CD4-positive, alpha-beta T cell treated with Interleukin-6 at 100 ng/mL for 8 hours (primary cell): ENCODE measurements around the gene HRAS.
"Not testable (repeated sequence)": the region's sequence is repeated elsewhere in the genome, so short reads cannot be mapped to it uniquely, and the experiment has no call there.

Experiments
- DNase-seq: peaks from one replicate; pipeline ENCODE4 v3.0.0-alpha.2; 2020; ENCODE audit warnings: mixed read lengths, low spot score

Gene HRAS

DNA sequence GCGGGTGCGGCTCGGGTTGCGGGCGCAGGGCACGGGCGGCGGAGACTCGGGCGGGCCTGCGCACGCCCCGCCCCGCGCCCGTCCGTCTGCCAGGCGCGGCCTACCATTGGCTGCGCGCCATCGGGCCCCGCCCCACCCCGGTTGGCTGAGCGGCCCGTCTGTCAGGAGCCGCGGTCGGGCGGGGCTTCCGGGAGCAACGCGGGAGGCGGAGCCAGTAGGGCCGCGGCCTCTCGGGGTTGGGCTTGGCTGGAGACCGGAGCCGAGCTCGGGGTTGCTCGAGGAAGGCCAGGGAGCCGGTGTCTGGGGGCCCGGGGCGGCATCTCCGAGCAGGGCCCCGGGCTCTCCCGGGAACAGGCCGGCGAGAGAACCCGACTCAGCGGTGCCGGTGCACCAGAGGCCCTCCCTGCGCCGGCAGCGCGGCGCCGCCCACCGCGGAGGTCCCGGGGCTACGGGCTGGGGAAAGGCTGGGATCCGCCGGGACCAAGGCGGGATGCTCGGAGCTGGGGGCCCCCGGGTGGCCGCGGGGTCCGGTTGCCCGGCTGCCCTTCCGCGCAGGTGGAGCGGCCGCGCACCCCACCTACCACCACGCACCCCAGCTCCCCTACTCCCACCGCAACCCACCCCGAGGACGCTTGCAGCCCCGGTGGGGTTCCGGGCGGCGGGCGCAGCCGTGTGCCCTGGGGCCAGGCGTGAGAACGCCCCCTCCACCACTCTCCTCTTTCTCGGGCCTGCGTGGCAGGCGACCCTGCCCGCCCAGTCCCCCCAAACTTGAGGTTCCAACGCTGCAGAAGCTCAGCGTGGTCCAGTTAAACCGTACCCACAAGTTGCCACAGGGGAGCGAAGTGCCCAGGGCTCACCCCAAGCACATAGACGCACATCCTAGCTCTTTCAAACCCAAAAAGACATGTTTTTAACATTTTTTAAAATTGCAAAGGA, at the start of gene HRAS:
HRAS (minus strand) TSS at position 58 of the 936 bp plus-strand sequence.
- DNase-seq = peak; percentile 94

DNA sequence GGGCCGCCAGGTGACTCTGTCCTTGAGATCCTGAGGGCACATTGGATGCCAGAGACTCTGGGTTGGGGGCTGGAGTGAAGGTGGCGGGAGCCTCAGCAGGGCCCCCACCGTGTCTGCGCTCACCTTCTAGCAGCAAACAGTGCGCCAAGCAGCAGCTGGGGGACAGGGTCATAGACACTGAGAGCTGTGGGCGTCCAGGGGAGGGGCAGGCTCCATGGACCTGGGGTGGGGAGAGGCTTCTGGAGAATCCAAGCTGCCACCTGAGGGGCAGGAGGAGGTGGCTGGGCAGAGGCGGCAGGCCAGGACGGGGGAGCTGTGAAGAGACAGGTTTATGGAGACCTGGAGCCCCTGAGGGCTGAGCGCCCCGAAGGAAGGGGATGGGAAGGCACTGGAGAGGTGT, 48.9 kb upstream of the HRAS start:
- DNase-seq = no peak

DNA sequence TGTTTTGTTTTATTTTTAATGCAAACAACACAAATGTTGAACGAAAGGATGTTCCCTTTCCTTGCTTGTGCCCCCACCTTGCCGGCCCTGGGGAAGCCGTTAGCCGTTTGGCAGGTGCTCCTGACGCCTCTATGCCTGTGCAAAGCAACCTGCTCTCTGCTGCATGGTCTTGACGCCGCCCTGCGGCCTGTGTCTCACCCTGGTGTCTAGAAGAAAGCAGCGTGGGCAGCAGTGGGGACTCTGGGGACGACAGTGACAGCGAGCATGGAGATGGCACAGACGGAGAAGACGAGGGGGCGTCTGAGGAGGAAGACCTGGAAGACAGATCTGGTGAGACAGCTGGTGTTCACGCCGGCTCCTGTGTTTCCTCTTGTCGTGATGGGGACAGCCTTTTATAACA, 46.4 kb upstream of the HRAS start:
- no peak for DNase-seq

DNA sequence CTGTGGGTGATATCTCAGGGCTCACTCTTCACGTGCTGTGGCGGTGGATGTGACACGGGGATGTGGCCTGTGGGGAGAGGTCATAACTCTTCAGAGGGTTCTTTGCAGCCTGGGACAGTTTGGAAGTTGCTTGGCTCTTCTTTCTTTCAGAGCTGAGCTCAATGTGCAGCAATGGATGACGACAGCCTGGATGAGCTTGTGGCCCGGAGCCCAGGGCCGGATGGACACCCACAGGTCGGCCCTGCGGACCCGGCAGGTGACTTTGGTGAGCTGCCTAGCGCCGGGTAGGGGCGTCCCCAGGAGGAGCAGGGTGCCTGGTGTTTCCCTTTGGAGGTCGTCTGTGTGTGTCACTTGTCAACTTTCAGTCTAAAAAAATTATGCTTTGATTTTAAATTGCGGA, 46.0 kb upstream of the HRAS start:
- no peak for DNase-seq

- DNase-seq = no peak
These were observed 44.6 kb upstream of the HRAS start for GRCh38 chr11:579830-580601.

DNA sequence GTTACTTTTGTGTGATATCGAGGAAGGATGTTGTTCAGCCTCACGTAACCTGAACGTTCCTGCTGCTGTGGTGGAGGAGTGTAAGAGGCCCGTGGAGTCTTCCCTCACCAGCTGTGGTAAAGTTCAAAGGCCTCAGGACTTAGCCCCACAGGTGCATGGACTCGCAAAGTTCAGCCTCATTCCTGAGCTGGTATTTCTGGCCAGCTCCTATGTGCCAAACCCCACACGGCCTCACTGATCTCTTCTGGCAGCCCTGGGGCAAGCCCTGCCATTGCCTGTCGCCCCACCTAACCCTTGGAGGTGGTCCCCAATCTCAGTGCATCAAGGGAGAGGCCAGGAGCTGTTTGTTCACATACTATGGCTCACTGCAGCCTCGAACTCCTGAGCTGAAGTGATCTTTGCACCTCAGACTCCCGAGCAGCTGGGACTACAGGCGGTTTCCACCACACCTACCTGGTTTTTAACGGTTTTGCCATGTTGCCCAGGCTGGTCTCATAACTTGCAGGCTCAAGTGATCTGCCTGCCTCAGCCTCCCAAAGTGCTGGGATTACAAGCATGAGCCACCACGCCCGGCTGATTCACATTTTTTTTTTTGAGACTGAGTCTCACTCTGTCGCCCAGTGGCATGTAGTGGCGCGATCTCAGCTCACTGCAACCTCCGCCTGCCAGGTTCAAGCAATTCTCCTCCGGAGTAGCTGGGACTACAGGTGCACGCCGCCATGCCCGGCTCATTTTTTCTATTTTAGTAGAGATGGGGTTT, 43.1 kb upstream of the HRAS start:
- no peak for DNase-seq

DNA sequence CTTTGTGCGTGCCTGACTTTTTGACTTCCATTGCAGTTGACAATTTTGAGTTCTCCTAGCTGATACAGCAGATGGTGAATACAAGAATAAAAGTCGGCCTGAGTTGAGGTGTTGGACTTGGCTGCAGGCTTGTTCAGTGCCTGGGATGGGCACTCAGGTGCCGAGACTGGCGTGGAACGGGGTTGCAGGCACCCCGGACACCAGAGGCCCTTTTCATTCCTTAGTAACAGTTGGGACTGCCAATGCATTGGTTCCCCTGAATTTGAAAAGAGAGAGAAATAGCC, 42.2 kb upstream of the HRAS start:
- DNase-seq = no peak

DNA sequence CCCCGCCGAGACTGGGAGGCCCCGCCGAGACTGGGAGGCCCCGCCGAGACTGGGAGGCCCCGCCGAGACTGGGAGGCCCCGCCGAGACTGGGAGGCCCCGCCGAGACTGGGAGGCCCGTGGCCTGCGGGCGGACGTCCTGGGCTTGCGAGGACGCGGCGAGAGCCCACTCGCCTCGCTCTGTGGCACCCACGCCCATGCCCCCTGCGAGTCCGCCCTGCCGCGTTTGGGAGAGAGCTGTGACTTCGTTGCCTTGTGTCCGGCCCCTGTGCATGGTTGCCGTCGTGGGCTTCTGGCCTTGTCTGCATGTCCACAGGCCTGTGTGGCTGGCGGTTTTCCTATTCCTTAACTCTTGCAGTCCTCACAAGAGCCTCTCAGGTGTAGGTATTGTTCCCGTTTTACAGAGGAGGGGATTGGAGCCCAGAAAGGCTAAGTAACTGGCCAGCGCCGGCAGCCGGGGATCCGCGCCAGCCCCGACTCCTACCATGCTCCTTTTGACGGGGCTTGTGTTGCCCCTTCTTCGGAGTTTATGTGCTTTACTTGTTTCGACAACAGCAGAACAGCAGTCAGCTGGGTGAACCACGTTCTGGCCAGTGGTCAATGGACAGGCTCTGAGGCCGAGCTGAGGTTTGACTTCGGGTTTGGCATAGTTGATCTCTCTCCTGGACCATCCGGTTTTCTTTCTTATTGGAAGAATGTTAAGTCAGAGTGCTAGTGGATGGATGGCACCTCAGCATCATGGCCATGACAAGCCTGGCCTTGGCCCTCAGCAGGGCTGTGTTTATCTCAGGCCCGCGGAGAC, 41.6 kb upstream of the HRAS start:
- DNase-seq = no peak

DNA sequence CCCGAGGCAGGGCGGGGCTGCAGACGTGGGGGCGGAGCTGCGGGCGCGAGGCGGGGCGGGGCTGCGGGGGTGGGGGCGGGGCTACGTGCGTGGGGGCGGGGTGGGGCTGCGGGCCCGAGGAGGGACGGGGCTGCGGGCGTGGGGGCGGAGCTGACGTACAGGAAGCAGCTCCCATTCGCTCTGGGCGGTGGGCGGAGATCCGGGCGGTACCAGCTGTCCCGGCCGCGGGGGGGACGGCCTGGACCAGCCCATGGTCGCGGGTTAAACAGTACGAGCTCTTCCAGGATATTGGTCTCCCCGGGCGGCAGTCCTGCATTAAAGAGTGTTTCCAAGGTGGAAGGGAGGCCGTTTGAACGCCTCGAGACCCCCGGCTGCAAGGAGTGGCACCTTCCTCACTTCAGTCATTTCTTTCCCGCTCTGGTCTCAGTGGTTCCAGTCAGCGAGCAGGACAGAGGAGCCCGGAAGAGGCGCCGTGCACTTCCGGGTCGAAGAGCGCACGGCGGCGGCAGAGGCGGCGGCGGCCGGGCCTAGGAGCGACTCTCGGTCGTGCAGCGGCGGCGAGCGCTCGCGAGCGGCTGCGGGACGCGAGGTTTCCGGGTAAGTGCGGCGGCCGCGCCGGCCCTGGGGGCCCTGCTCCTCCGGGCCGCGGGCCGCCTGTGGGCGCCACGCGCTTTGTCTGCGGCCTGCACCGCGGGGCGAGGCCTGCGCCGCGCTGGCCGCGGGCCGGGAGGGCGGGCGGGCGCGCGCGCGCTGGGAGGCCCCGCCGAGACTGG, 40.8 kb upstream of the HRAS start, which contains the start of gene PHRF1:
PHRF1 (plus strand) TSS at position 475 of the 773 bp plus-strand sequence. CDS start 5,043 bp downstream, outside the sequence.
- peak; percentile 95 for DNase-seq

DNA sequence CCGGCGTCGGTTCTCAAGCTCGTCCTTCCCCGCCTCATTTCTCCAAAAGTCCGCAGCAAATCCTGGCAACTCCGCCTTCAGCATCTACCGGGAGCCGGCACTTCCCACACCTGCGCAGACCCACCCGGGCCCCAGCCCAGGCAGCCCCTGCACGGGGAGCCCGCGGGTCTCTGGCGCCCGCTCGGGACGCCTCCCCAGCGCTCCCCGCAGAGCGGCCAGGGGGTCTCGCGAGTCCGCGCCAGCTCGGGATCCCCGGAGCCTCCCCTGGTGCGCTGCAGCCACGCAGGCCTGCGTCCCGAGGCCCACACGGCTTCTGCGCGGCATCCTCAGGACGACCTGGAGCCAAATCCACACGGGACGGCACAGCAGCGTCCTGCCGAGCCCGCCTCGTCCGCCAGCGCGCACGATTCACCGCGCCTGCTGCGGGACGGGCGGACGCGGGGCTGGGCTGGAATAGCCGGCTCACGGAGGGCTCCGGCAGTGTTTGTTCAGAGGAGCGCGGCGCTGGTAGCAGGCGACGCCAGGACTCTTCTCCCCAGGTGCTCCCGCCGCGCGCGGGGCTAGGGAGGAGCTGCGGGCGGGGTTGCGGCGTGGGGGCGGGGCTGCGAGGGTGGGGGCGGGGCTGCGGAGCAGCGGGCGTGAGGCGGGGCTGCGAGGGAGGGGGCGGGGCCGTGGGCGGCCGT, 40.1 kb upstream of the HRAS start:
- no peak for DNase-seq

DNA sequence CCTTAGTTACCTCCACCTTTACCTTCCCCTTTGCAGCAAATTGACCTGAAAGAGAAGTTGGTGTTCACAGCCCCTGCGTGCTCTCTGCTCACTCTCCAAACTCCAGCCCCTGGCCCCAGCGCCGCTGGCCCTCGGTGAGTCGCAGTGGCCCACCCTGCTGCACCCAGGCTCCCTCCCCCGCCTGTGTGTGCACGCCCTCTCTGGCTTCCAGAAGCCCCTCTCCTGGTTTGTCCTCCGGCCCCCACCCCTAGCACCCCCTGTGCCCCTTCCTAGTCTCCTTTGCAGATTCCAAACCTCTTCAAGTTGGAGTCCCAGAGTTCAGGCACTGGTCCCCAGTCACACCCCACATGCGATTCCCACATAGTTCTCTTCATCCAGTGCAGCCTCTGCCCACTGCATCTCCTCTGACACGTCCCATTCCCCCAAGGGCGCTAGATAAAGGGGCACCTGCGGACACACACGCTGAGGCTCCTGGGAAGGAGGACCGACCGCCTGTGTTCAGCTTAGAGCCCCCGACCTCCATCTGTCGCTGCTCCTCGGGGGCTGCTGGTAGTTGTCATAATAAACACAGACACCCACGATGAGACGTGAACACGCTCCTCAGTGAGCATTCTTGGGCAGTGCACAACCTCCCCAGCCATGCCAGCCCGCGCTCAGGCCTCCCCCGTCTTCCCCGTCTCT, 39.4 kb upstream of the HRAS start:
- DNase-seq = no peak

DNA sequence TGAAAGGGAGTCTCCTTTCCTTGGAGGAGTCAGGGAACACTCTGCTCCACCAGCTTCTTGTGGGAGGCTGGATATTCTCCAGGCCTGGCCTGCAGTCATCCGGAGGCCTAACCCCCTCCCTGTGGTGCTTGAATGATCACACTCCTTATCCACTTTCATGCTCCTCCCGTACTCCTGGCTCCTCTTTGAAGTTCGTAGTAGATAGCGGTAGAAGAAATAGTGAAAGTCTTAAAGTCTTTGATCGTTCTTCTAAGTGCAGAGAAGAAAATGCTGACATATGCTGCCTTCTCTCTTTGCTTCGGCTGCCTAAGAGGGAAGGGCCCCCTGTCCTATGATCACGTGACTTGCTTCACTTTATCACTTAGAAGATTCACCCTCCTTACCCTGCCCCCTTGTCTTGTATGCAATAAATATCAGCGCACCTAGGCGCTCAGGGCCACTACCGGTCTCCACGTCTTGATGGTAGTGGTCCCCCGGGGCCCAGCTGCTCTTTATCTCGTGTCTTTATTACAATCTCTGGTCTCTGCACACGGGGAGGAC, 38.7 kb upstream of the HRAS start:
- not testable (repeated sequence) for DNase-seq

DNA sequence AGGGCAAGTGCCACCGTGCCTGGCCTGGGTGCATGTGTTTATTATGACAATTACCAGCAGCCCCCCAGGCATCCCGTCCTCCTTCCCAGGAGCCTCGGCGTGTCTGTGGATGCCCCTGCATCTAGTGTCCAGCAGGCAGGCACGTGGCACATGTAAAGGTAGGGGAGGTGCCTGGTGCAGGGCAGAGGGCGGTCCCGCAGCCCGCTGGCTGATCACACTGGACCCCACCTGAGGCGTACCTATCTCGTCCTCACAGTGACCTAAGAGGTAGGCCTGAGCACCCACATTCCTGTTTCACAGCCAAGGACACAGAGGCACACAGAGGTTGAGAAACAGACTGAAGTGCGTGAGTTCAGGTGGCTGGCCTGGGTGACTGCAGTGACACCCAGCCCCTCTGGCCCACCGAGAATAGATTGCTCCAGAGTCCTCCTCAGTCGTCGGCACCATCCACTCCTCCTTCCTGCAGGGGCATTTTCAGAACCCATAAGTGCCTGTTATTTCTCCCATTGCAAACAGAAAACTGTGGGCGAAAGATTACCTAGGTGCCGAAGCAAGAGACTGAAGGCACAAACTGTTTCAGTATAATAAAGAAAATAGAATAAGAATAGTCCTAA, 37.9 kb upstream of the HRAS start:
- no peak for DNase-seq

DNA sequence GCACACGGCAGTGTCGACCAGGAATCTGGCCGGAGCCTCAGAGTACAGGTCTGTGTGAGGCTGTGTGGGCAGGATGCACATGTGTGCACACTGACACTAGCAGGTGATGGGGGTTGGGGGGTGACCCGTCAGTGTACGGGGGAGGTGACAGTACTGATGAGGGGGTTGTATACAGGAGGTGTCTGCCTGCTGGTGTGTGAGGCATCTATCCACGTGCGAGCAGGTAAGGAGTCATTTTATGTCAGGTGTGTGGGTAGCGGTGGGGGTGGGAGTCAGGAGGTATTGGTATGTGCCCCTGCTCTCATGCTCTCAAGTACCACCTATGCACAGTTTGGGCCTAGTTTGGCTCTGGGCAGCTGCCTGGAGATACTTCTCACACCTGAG, 36.4 kb upstream of the HRAS start:
- no peak for DNase-seq

- DNase-seq = no peak
These were observed 33.9 kb upstream of the HRAS start for GRCh38 chr11:569158-569885.

DNA sequence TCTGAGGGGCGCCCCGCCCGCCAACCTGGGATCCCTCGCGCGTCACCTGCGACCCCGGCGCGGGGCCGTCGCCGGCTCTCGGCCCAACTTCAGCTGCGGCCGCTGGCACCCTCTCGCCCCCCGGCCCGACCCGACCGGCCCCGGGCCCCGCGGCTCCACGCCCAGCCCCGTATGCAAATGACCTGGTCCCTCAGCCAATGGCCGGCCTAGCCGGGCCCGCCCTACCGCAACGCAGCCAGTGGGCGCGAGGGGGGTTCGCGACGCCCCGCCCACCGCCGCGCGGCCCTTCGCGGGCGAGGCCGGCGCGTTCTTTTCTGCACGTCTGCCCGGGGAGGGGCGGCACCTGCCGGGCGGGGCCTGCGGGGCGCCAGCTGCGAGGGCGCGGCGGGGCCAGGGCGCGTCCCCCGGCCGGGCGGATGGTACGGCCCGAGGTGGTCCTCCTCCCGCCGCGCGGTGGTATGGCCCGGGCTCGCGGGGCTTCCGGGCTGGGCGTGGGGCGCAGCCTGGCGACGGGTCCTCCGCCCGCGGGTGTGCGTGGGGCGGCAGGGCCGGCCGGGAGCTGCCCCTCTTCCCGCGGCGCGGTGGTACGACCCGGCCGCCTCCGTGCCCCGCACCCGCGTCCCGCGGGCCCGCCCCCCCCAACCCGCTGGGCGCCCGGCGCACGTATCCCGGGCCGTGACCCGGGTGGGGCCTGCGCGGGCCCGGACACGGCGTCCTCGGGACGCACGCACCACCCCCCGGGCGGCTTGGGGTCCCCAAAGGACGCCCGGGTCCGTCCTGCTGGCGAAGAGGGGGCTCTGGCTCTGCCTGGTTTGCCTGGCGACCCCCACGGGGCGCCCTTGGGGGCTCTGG, 33.2 kb upstream of the HRAS start:
- peak; percentile 93 for DNase-seq

DNA sequence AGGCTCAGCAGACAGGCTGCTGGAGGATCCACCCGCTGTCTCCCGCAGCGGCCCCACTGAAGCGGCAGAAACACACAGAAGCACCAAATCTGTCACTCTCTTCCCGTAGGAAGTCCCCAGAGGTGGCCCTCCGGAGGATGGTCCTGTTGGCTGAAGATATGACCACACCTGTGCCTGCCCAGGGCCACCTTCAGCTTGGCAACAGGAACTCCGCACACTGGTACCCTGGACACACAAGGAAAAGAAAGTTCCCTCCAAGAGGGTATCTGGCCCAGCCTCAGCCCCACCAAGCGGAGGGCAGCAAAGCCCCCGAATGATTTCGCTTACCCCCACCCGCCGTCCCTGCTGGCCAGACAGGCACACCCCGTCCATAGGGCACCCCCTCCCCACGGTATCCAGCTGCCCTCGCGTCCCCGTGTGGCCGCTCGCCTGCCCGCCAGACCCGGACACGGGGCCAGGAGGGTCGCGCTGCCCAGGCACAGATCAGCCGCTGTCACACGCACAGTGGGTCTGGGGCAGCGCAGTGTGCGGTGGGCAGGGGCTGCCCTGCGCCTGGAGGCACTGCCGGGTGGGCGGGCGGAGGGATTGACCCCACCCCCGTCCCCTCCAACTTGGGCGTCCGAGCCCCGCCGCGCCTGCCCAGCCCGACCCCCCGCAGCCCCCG, 32.4 kb upstream of the HRAS start:
- no peak for DNase-seq
